Neural progenitor cell (in vitro differentiated cells): Measurements from ENCODE around the gene ALDH1L1. TPM values are rescaled to one million over a fixed set of nuclear protein-coding genes. Genes with fewer than 3 reads are reported as not detected.

Experiments
- DNase-seq: peaks from one replicate; pipeline ENCODE4 v3.0.0-alpha.2; 2016; ENCODE audit warnings: low spot score
- H2AFZ ChIP-seq: fragments of 200-600 bp; sonication (generic); replicated peaks from 2 replicates; pipeline ENCODE4 v1.6.1; 2016; ENCODE audit warnings: antibody characterized with exemption
- H3F3A ChIP-seq: fragments of 200-600 bp; sonication (generic); 2 replicates; pipeline ENCODE4 v1.6.1; 2016; ENCODE audit warnings: antibody characterized with exemption, low read depth
- H3K27ac ChIP-seq: fragments of 200-600 bp; sonication (generic); 2 replicates; pipeline ENCODE4 v1.5.1; 2016; ENCODE audit warnings: mild to moderate bottlenecking
- H3K27me3 ChIP-seq: fragments of 200-600 bp; sonication (generic); 2 replicates; pipeline ENCODE4 v1.6.1; 2016; ENCODE audit warnings: mild to moderate bottlenecking, moderate library complexity
- H3K36me3 ChIP-seq: fragments of 200-600 bp; sonication (generic); 2 replicates; pipeline ENCODE4 v1.5.1; 2016
- H3K4me1 ChIP-seq: fragments of 200-600 bp; sonication (generic); 2 replicates; pipeline ENCODE4 v1.6.1; 2016; ENCODE audit warnings: mixed run types
- H3K4me2 ChIP-seq: fragments of 200-600 bp; sonication (generic); 2 replicates; pipeline ENCODE4 v1.6.1; 2016
- H3K4me3 ChIP-seq: fragments of 200-600 bp; sonication (generic); 2 replicates; pipeline ENCODE4 v1.5.1; 2016
- H3K79me2 ChIP-seq: fragments of 200-600 bp; sonication (generic); 2 replicates; pipeline ENCODE4 v1.6.1; 2016; ENCODE audit warnings: low read depth
- H3K9ac ChIP-seq: fragments of 200-600 bp; sonication (generic); 2 replicates; pipeline ENCODE4 v1.6.1; 2016
- H3K9me3 ChIP-seq: fragments of 200-600 bp; sonication (generic); 2 replicates; pipeline ENCODE4 v1.5.1; 2016; ENCODE audit warnings: low read depth
- H4K20me1 ChIP-seq: fragments of 200-600 bp; sonication (generic); 2 replicates; pipeline ENCODE4 v1.6.1; 2016; ENCODE audit warnings: low read depth
- H3K27ac Mint-ChIP-seq: 3 replicates; pipeline ENCODE4 v1.8.0; 2021; ENCODE audit warnings: mixed read lengths
- H3K27me3 Mint-ChIP-seq: 2 replicates; pipeline ENCODE4 v1.8.0; 2022; ENCODE audit warnings: low read depth, mild to moderate bottlenecking, inconsistent platforms, moderate library complexity, mixed read lengths; ENCODE audit not compliant: insufficient read depth
- H3K36me3 Mint-ChIP-seq: 3 replicates; pipeline ENCODE4 v1.8.0; 2021; ENCODE audit warnings: mixed read lengths
- H3K4me1 Mint-ChIP-seq: 3 replicates; pipeline ENCODE4 v1.8.0; 2021; ENCODE audit warnings: mixed read lengths
- H3K4me3 Mint-ChIP-seq: 3 replicates; pipeline ENCODE4 v1.8.0; 2021; ENCODE audit warnings: mild to moderate bottlenecking, moderate library complexity, mixed read lengths
- H3K9me3 Mint-ChIP-seq: 3 replicates; pipeline ENCODE4 v1.8.0; 2020; ENCODE audit warnings: mixed read lengths
- CTCF ChIP-seq: fragments of 200-600 bp; sonication (generic); IDR thresholded peaks from 2 replicates; pipeline ENCODE4 v1.5.1; 2017; ENCODE audit warnings: antibody characterized with exemption, mild to moderate bottlenecking
- EZH2 ChIP-seq: fragments of 200-600 bp; sonication (generic); IDR thresholded peaks from 2 replicates; pipeline ENCODE4 v1.6.1; 2017; ENCODE audit warnings: antibody characterized with exemption, mild to moderate bottlenecking, moderate library complexity
- EZH2phosphoT487 ChIP-seq: fragments of 200-600 bp; sonication (generic); IDR thresholded peaks from 2 replicates; pipeline ENCODE4 v1.6.1; 2017; ENCODE audit warnings: antibody characterized with exemption
- total RNA-seq: library from RNA; depleted of rRNA; stranded (reverse); fragments of >200 nt; gene quantifications from 2 replicates; pipeline ENCODE4 v1.2.3, GENCODE V29; 2015; ENCODE audit warnings: low replicate concordance

Gene ALDH1L1
- total RNA-seq, 1 donor from 2014 or later: 0.60 TPM

DNA sequence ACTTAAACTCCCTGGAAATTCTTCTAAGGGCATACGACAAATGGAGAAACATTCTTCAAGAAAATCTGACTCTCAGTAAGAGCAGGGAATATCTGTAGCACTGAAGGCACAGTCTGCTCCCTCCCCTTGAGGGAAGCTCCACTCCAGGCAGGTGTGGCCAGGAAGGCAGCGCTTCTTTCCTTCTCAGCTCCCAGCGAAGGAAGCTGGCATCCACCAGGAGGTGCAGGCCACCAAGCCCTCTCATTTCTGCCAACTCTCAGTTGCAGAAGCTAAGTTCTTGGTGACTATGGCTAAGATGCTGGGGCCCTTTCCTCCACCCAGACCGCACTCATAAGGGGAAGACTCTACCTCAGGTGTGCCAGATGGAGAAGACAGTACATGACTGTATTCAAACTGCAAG, 58.8 kb downstream of the ALDH1L1 start:
- no peak for DNase-seq
- Mint-ChIP-seq H3K36me3 (no peaks in the 10 kb centered on the region), H3K4me3 (no peak overlapping the region), H3K4me1 (peaks cover 8% of the 10 kb centered on the region), H3K27me3 (peaks cover 8% of the 10 kb centered on the region), H3K9me3 (no peaks in the 10 kb centered on the region), H3K27ac (no peak overlapping the region)
- TF ChIP-seq EZH2phosphoT487 (no peak), CTCF (no peak), EZH2 (no peak)
- Histone ChIP-seq H4K20me1 (no peaks in the 10 kb centered on the region), H3K9me3 (no peaks in the 10 kb centered on the region), H3K9ac (no peak overlapping the region), H3K36me3 (no peaks in the 10 kb centered on the region), H3K4me2 (no peak overlapping the region), H3K4me1 (peaks cover 9% of the 10 kb centered on the region), H3K4me3 (no peak overlapping the region), H3K27ac (no peak overlapping the region), H2AFZ (no peak overlapping the region), H3F3A (no peaks in the 10 kb centered on the region), H3K79me2 (no peaks in the 10 kb centered on the region), H3K27me3 (no peaks in the 10 kb centered on the region)

DNA sequence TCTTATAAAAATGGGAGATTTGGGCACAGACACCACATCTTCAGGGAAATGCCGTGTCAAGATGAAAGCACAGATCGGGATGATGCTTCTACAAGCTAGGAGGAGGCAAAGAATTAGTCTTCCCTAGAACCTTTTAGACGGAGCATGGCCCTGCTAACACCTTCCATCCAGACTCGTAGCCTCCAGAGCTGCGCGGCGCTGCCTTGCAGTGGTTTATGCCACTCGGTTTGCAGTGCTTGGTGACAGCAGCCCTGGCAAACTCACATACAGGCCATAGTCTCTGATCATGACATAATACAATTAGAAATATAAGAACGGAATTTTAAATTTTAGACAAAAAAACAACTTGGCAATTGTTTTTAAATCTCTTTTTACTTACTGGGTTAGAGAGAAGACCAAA, 59.3 kb downstream of the ALDH1L1 start:
- TF ChIP-seq EZH2: no peak
- no peak for TF ChIP-seq CTCF
- no peak for TF ChIP-seq EZH2phosphoT487
- H3K36me3 ChIP-seq: no peaks in the 10 kb centered on the region
- no peak overlapping the region for H2AFZ ChIP-seq
- Mint-ChIP-seq H3K27ac (no peak overlapping the region), H3K4me3 (no peak overlapping the region), H3K4me1 (peaks cover 5% of the 10 kb centered on the region), H3K9me3 (no peaks in the 10 kb centered on the region), H3K36me3 (no peaks in the 10 kb centered on the region), H3K27me3 (peaks cover 8% of the 10 kb centered on the region)
- H3K4me2 ChIP-seq: no peak overlapping the region
- no peaks in the 10 kb centered on the region for H3K9me3 ChIP-seq
- H4K20me1 ChIP-seq: no peaks in the 10 kb centered on the region
- H3K4me1 ChIP-seq: peaks cover 4% of the 10 kb centered on the region
- no peaks in the 10 kb centered on the region for H3K79me2 ChIP-seq
- no peak for DNase-seq
- H3K27me3 ChIP-seq: no peaks in the 10 kb centered on the region
- no peak overlapping the region for H3K4me3 ChIP-seq
- no peak overlapping the region for H3K27ac ChIP-seq
- H3K9ac ChIP-seq: no peak overlapping the region
- H3F3A ChIP-seq: no peaks in the 10 kb centered on the region

- no peaks in the 10 kb centered on the region for H3K36me3 Mint-ChIP-seq
These were observed 60.4 kb downstream of the ALDH1L1 start for GRCh38 chr3:126119976-126120375.

More at GRCh38 chr3:126119976-126120375, 60.4 kb downstream of the ALDH1L1 start:
- Mint-ChIP-seq H3K9me3 (no peaks in the 10 kb centered on the region), H3K27me3 (peaks cover 6% of the 10 kb centered on the region), H3K4me3 (no peak overlapping the region), H3K4me1 (peaks cover 2% of the 10 kb centered on the region), H3K27ac (no peak overlapping the region)
- H3K9me3 ChIP-seq: no peaks in the 10 kb centered on the region
- no peak for TF ChIP-seq CTCF
- no peak for TF ChIP-seq EZH2
- TF ChIP-seq EZH2phosphoT487: no peak
- H3K9ac ChIP-seq: no peak overlapping the region
- H3K79me2 ChIP-seq: no peaks in the 10 kb centered on the region
- H3K4me2 ChIP-seq: no peak overlapping the region
- no peaks in the 10 kb centered on the region for H3F3A ChIP-seq
- no peaks in the 10 kb centered on the region for H4K20me1 ChIP-seq
- peaks cover 4% of the 10 kb centered on the region for H3K4me1 ChIP-seq
- H3K4me3 ChIP-seq: no peak overlapping the region
- no peak overlapping the region for H2AFZ ChIP-seq
- no peaks in the 10 kb centered on the region for H3K36me3 ChIP-seq
- no peaks in the 10 kb centered on the region for H3K27me3 ChIP-seq
- no peak for DNase-seq
- no peak overlapping the region for H3K27ac ChIP-seq
